Dedifferentiated amniotic fluid mesenchymal stem cell (primary cell): ENCODE results near the gene BAMBI.

Source experiments
- DNase-seq: peaks from one replicate; pipeline ENCODE4 v3.0.0-alpha.2; 2016; ENCODE audit errors: extremely low spot score

The BAMBI gene

DNA sequence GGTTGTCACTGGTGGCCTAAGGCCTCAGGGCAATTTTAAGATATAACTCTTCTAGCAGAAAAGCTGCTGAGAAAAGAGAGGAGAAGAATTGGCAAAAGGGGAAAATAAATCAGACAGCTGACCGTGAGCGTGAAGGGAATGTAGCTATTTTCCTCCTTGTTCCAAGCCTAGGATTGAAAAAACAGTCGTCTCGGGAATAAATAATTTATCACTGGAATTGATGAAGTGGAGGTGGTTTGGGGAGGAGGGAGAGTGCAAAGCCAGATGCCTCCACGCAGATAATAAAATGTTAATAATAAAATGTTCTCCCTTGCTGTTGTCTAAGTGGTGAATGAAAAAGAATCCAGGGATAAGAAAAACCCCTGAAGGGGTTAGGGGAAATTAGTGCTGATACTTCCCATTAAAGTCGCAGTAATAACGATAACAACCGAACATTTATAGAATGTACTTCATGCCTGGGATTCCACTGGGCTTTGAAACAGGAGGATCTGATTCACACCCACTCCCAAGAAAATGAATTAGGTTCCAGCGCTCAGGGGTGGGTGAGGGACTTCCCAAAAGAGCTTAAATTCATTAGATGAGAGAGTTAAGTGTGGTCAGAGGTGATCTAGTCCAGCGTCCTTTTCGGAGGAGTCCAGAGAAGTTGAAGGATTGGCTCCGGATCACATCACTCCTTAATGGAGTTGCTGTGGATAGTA is 27.3 kb downstream of the BAMBI start:
- DNase-seq, result no peak

DNA sequence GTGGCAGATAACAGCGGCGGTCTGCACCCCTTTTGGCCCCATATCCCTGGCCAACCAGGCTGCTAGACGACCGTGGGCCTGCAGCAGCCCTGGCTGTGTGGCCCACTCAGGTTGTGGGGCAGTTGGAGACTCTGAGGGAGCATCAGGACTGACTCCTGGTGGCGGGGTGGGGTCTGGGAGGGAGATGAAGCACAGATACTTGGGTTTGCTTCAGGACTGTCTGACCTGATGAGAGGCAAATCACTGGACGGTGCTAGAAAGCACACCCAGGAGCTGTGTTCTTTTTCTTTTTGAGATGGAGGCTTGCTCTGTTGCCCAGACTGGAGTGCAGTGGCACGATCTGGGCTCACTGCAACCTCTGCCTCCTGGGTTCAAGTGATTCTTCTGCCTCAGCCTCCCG is 28.2 kb downstream of the BAMBI start:
- DNase-seq, result no peak

DNA sequence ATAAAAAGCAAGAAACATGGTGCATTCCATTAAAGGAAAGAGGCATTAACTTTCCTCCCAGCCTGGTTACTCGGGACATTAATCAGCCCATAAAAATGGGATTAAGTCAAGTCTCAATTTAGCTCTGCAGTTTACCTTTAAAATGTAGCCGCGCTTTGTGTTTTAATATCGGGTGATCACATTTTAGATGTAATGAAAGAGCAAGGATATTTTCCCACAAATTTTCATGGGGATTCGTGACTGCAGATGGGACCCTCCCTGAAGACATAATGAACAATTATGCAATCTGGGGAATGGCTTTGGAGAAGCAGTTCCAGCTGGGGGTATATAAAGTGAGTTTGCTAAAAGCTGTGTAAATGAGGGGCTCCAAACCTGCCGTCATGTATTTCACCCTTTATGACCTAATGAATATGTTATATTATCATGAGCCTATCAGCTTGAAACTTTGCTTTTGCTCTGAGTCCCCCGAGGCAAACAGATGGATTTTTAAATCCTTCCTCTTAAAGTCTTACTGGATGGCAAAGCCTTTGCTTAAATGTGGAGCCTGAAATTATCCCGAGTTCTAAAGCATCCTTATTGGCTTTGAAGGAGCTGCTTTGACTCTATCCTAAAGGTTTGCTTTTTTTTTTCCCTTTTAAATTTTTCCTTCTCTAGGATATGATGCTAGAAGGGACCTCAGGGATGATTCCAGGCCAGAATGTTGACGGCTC is 31.8 kb downstream of the BAMBI start:
- no peak for DNase-seq

DNA sequence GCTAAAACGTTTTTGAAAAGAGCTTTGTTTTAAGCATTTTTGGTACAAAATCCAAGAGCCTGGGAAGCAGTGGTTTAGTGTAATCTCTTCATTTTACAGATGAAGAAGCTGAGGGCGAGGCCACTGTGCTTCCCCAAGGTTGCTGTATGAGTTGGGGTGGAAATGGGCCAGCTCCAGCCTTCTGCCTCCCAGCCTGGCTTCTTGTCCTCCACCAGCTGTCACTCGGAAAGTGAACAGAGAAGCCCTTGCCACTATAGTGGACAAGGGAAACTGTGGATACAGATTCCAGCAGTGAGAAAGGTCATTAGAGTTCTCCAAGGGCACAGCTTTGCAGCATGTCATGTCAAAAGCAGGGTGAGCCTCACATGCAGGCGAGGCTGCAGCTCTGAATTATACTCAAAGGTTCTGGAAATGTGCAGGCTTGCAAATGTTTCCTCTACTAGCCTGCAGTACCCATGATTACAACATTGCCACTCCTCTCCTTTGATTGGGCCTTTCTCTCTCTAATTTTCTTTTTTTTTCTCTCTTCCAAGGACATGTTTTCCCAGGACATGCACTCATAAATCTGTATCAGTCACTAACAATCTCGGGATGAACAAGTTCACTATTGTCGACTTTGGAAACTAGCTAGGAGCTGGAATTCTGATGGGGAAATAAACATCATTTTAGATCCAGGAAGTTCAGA is 33.0 kb downstream of the BAMBI start:
- DNase-seq, result no peak

DNA sequence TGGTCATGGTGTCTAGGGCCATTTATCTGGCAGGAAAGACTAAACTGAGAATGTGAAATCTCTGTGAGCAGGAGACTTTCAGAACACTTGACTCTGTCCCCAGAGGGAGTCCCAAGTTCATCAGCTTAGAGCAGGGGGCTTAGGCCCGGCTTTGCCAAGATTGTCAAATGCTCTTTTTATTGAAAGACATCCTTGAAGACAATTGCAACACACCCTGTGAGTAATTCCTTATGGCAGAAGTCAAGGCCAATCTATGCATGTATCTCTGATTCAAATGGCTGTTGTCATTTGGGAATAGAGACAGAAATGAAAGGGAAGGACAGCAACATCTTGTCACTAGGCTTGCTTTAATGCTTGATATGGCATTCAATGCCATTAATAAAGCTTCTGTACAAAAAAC is 33.7 kb downstream of the BAMBI start:
- DNase-seq, result no peak

DNA sequence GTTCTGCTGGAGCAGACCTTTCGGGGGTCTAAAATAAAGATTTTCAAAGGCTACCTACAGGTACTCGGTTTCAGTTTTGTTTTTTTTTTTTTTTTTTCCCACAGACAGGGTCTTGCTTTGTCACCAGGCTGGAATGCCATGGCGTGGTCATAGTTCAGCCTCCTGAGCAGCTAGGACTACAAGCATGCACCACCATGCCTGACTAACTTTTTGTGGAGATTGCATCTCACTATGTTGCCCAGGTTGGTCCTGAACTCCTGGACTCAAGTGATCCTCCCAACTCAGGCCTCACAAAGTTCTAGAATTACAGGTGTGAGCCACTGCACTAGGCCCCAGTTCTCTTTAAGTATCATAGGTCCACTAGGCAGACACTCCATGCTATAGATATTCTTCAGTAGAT is 34.5 kb downstream of the BAMBI start:
- no peak for DNase-seq

DNA sequence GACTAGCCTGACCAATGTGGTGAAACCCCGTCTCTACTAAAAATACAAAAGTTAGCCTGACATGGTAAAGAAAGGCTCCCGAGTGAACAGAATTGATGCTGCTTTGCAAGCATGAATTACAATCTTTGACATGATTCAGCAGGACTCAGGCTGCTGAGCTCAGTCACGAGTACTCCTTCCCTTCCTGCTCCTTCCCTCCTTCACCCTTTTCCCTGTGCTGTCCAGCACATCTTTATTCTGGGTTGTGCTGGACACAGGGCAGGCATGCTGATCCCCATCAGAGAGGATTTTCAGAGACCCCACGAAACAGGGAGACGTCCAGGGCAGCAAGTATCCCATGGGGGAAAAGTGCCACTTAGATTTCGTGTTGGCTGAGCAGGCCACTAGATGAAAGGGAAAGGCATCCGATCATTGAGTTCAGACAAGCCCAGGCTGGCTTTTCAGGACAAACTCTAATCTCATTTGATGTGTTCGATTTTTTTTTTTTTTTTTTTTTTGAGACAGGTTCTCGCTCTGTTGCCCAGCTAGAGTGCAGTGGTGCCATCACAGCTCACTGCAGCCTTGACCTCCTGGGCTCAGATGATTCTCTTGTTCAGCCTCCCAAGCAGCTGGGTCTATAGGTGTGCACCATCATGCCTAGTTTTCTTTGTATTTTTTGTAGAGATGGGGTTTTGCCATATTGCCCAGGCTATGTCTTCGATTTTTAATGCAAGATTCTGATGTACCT is 36.5 kb downstream of the BAMBI start:
- DNase-seq, result no peak

DNA sequence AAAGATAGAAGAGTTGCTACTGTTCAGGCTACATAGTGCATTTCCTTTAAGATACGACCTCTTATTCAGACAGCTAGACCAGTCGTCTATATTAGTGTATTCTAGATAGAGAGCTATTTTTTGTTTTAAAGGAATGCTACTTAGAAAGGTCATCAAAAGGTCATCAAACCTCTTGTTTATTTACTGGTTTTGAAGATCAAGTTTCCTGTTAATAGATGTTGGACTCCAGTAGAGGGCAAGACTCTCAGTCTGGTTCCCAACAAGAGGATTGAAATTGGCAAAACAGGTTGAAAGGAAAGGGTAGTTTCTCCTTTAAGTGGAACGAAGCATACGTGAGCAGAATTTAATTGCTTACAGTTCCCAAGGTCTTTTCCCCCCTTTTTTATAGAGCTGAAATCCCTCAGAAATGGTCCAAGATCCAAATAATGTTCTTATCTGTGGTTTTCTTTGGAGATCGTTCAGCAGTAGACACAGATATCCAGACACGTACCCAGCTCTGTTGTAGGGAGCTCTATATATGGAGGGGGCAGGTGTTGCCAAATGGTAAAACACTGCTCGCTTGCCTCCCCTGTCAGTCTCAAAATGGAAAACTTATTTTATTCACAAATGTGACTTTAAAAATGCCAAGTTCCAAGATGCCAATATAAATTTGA is 37.2 kb downstream of the BAMBI start:
- DNase-seq, result no peak

DNA sequence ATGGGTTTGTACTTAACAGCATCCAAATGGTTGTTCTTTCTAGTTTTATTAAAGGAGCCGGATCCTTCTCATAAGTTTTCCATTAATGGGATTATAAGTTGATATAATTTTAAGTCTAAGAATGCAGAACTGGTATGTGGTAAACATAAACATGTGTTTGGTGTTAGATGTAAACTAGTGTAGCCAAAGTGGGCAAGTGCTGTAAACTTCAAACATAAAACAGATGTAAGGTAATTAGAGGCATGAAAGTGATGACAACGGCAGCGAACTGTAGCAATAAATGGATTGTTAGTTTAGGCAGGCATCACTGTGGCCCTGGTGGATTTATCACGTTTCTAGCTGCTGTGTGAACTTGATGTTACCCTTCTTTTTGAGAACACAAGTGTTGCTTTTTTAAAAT is 37.9 kb downstream of the BAMBI start:
- DNase-seq, result no peak

DNA sequence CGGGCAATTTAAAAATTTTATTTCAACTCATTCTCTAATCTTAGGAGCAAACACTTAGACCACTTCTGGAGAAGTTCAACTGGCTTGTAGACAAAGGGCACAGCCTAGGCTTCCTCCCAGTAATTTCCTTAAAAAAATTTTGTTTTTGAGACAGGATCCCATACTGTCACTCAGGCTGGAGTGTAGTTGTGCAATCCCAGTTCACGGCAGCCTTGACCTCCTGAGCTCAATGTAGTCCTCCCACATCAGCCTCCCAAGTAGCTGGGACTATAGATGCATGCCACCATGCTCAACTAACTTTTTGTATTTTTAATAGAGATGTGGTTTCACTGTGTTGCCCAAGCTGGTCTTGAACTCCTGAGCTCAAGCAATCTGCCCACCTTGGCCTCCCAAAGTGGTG is 38.4 kb downstream of the BAMBI start:
- DNase-seq, result no peak

DNA sequence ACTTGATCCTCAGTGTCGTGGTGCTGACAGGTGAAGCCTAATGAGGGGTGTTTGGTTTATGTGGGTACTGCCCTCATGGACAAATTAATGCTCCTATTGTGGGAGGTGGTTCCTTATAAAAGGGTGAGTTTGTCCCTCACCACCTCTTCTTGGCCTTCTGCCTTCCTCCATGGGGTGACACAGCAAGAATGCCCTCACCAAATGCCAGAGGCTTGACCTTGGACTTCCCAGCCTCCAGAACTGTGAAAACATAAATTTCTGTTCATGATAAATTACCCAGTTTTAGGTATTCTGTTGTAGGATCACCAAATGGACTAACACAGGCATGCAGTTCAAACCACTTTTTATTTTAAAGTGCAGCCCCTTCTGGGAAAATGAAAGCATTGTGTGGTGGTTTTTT is 39.4 kb downstream of the BAMBI start:
- DNase-seq, result no peak

DNA sequence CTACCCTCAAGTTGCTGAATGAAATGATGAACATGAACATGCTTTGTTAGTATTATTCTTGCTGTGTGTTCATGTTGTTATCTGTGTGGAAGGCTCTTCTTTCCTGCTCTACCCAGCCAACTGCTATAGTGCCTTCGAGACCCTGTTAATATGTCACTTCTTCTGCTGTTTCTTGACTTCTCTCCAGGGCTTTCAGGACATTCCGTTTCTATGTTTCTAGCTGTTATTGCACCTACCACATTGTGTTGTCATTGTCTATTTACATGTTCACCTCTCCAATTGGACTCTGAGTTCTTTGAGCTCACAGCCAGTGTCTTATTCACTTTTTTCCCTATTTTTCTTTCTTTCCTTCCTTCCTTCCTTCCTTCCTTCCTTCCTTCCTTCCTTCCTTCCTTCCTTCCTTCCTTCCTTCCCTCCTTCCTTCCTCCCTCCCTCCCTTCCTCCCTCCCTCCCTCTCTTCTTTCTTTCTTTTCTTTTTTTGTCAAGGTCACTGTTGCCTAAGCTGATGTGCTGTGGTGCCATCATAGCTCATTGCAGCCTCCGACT is 40.4 kb downstream of the BAMBI start:
- DNase-seq, result no peak

DNA sequence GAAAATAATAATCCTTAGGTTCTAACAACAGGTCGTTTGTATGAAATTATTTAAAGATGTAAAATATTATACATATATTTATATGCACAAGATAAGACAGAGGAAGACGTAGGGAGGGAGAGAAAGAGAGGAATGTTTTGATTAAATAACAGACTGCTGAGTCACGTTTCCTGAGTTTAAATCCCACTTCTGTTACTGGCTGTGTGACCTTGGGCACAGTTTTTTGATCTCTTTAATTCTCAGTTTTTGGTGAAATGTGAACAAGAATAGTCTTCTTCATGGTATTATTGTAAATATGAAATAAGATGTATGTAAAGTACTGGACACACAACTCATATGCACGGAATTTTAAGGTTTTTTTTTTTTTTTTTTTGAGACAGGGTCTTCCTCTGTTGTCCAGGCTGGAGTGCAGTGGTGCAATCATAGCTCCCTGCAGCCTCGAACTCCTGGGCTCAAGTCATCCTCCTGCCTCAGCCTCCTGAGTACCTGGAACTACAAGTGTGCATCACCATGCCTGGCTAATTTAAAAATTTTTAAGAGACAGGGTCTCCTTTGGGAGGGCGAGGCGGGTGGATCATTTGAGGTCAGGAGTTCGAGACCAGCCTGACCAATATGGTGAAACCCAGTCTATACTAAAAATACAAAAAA is 42.6 kb downstream of the BAMBI start:
- DNase-seq, result peak; percentile 25

DNA sequence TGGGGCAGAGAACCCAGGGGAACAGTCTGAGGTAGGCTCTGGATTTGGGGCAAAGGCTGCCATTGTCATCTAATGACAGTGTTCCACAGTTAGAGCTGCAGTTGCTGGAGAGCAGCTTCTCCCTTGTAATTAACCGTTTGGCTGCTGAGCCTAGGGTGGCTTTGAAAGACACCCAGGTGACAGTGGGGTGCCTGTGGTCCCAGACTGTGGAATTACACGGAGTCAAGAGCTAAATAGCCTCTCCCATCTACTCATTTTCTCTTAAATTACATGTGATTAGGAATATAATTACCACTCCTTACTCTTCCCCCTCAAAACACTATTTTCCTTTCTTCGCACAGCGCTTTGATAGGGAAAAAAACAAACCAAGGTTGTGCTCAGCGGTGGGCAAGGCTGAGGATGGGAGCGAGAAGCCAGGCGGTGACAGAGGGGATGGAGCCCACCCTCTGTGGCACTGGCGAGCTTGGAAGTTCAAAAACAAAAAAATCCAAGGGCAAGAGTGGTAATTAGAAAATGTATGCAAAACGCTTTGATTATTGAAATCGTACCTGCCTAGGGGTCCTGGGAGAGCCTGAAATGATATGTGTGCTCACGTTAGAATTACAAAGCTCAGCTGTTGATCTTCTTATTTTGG is 44.1 kb downstream of the BAMBI start:
- no peak for DNase-seq

DNA sequence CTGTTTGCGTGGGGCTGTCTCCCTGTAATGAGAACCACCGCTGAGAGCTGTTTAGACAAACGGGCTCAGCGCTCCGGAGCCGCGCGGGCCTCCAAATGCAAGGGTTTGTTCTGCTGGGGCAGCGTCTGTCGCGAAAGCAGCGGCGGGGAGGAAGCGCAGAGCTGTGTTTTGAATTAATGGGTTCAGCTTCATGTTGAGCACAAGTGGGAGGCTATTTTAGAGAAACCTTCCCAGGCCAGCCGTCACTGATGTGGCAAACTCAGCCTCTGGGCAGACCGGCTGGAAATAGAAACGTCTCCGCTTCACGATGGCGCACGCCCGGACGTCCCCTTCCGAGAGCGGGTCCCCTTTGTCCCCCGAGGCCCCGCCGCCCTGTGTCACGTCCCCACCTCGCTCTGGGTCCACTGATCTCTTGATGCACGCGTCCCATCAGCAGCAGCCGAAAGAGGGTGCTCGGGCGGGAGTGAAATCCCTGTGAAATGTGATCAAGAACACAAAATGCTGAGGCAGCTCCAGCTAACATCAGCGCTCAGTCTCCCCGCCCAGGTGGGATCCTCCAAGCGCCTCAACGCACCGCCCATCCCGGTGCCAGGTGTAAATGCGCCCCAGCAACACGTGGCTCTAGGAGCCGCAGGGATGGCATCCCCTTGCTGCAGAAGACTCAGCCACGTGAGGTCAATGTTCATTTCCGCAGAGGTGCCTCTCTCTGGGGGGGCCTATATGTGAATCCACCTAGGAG is 44.9 kb downstream of the BAMBI start:
- no peak for DNase-seq

DNA sequence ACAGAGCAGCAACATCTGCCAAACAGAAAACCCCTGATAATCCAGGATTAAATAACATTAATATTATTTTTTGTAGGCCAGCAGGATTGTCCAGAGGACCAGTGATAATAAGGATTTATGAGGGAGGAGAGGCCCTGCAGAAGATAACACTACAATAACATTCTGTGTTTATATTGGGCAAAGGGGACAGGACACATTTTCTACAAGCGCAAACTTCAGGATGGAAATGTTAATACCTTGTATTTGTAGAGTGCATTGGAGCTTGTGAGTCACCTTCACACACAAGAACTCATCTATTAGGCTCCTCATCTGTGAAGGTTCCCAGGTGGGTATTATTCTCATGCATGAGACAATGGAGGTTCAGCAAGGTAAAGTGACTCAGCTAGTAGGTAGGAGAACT is 51.0 kb downstream of the BAMBI start:
- no peak for DNase-seq

DNA sequence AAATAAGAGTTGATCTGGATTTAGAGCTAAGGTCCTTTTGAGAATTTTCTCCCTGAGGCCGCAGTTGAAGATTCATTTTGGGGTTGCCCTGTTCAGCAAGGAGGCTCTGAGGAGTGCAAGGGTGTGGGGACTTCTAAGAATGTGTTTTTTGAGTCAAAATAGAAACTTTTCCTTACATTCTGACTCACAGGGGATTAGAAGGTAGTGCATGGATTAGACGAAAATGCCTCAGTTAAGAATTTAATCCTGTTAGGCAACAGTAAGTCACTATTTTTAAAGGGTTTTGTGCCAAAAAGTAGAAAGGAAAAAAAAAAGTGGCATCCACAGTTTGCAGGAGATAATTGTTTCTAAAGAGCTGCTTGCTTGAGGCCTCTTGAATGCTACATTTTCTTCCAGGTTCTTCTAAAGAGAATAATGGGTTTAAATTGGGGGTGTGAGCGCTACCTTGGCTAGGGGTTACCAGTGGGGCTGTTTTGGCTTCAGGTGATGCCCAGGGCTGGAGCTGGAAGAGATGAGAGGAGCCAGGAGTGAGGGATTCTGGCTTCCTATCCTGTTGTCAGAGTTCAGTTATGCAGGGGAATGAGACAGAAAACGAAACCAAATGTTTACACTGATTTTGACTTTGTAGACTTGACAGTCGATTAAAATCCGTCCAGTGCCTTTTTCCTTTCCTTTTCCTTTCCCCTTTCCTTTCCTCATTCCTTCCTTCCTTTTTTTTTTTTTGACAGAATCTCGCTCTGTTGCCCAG is 52.9 kb downstream of the BAMBI start:
- DNase-seq, result peak; percentile 54

DNA sequence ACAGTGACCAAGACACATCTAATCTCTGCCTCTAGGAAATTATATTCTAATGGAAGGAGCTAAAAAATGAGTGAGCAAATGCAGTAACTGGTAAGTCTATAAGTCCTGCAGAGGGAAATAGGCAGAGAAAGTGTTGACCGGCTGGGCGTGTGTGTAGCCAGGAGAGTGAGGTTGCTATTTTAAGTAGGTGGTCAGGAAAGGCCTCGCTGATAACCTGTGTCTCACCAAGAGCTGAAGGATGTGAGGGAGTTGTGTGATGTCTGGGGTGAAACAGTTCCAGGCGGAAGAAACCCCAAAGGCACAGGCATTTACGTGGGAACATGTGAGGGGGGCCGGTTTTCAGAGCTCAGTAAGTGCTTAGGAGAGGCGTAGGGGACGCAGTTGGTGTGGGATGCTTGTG is 54.8 kb downstream of the BAMBI start:
- no peak for DNase-seq
